ENCODE measurements around the gene ENTHD1.

Gene ENTHD1, protein sequence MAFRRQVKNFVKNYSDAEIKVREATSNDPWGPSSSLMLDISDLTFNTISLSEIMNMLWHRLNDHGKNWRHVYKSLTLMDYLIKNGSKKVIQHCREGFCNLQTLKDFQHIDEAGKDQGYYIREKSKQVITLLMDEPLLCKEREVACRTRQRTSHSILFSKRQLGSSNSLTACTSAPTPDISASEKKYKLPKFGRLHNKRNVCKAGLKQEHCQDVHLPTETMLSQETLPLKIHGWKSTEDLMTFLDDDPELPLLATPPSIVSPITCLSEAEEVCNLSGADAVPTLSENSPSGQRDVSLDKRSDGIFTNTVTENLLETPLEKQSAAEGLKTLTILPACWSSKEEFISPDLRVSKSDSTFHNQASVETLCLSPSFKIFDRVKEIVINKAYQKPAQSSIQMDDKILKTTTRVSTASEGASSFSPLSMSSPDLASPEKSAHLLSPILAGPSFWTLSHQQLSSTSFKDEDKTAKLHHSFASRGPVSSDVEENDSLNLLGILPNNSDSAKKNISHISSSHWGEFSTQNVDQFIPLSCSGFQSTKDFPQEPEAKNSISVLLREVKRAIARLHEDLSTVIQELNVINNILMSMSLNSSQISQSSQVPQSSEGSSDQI

DNA sequence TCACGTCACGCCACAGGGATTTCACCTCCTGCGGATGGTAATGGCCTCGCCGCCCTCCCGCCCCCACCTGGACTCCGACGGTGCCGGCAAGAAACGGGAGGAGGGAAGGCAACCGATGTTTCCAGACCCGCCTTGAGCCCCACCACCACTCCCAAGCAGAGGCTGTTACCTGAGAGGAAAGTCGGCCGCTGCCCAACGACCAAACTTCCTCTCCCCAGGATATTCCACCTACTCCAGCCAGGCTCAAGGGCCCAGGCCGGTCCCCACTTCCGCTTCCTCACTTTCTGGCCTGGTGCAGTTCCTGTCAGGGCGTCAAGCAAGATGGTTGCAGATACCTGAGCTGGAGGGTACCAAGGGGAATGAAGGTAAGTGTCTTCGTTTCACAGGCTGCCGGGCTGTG lies at the start of gene ENTHD1:
TSS of gene ENTHD1 (minus strand) at position 235 of the 400 bp plus-strand sequence. CDS start 6,012 bp downstream, outside the sequence.
- no peak for DNase-seq

DNA sequence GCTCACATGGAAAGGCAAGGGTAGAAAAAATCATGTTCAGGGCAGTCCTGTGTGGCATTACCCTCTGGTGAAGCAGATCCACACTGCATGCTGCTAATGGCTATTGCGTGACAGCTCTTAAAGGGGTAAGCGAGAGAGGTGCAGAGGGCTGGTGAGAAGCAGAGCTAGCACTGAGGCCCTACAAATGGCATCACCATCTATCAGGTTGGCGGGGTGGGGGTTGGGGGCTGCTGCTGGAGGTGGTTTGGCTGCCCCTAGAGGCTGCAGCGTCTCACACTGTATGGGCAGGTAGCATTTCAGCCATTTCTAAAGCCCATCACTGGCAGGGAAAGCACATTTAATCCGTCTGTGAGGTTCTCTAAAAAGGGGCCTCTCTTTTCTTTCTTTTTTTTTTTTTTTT lies 49.8 kb upstream of the ENTHD1 start:
- peak; percentile 52 for DNase-seq

DNA sequence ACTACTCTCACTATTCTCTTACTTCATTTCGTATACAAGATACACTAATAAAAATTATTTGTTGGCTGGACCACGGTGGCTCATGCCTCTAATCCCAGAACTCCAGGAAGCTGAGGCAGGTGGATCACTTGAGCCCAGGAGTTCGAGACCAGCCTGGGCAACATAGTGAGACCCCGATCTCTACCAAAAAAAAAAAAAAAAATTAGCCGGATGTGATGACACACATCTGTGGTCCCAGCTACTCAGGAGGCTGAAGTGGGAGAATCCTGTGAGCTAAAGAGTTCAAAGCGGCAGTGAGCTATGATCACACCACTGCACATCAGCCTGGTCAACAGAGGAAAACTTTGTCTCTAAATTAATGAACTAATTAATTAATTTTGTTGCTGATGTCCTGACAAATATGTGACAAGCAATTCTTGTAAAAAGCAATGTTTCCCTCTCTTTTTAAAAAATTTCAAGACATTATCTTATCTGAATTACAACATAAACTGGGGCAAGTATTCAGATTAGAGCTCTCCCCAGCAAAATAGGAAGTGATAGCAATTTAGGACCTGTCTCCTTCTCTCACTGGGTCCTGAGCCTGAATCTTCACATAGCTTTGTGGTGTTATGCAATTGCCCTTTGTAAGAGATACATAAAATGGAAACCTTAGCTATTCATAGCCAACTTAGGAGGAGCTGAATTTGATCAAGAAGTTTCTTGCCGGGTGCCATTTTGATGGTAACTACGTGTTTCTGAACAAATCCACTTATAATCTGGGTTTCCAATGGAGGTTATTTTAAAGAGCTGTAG lies 49.1 kb upstream of the ENTHD1 start:
- no peak for DNase-seq

DNA sequence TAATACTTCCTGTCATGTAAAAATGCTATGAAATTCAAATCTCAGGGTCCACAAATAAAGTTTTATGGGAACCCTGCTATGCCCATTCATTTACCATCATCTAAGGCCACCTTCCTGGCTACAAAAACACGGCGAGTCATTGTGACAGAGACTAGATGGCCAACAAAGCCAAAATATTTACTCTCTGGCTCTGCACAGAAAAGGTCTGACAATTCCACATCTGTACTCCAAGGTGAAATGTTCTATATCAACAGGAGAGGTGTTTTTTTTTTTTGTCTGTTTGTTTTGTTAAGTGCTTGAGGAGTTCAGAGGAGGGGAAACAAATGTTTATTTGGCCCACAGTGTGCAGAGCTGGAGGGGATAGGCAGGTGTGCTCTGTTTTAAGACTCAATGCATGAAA lies 48.0 kb upstream of the ENTHD1 start:
- peak; percentile 37 for DNase-seq

DNA sequence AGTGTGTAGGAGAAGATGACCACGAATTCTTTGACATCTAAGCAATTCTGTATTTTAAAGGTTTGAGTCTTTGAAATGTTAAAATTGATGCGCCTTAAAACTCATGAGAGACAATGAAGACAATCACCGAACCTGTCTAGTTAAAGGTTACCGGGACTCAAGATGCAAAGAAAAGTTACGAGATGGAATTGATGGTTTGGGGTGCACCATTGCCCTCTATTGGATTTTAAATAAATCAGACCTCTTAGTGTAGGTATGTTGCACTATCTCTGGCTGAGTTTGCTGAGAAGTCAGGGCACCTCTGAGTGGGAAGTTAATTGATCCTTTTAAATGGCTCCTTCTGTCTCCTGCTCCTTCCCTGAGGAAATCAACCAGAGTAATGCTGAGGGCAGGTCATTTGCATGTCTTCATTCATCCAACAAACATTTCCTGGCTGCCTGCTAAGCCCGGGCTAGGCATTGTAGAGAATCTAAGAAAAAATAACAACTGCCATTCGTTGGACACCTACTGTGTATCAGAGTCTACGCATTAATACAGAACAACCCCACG lies 47.3 kb upstream of the ENTHD1 start:
- no peak for DNase-seq

DNA sequence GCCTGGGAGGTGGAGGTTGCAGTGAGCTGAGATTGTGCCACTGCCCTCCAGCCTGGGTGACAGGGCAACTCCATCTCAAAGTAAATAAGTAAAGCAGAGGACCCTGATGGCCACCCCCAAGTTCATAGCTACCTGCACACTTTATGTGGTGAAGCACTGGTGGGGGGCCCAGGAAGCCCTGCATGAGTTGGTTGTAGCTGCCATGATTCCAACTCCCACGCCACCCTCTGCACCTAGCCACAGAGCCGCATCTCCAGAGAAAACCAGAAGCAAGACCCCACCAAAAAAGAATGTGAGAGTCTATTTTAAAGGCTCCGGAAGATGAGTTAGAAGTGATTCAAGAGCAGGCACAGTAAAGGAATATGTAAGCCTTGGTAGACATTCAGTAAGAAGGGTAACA lies 46.3 kb upstream of the ENTHD1 start:
- DNase-seq = no peak

DNA sequence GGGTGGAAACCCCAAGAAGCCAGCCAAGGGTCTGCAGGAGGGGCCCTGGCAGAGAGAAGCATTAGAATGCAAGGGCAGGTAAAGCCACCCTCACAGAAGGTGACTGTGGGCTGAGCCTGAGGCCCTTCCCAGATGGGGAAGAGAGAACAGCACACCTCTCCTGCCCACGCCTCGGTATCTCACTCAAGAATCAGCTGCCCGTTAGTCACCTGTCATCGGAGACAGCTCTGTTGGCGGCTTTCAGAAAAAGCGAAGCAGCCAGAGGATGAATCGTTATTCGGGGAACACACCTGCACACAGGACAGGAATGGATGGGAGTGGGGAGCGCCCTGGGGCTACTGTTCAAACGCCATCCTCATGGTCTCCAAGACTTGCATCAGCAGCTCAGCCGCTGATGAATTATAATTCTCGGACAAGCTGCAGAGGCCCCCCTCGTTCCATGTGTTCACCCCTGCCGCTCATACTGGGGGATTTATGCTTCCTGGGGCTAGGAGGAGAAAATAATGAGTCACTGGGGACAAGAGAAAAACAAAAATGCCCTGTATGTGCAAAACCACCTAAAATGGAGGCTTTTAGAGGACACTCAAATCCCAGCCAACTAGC lies 45.0 kb upstream of the ENTHD1 start:
- no peak for DNase-seq

DNA sequence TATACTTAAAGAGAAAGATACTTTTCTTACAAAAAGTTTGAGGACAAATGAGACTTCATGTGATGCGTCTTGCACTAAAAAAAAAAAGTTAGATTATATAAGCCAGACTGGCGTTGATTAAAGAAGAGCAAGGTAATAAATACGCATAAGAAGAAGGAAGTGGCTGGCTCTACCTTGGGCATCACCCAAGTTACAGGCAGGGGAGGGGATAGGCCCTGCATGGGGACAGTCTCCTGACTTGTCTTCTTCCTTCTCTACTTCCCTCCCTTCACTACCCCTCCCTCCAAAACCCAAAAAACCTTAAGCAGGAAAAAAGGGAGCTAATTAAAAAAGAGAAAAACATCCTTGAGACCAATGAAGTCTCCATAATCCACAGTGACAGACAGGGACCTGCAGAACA lies 44.3 kb upstream of the ENTHD1 start:
- DNase-seq = no peak

DNA sequence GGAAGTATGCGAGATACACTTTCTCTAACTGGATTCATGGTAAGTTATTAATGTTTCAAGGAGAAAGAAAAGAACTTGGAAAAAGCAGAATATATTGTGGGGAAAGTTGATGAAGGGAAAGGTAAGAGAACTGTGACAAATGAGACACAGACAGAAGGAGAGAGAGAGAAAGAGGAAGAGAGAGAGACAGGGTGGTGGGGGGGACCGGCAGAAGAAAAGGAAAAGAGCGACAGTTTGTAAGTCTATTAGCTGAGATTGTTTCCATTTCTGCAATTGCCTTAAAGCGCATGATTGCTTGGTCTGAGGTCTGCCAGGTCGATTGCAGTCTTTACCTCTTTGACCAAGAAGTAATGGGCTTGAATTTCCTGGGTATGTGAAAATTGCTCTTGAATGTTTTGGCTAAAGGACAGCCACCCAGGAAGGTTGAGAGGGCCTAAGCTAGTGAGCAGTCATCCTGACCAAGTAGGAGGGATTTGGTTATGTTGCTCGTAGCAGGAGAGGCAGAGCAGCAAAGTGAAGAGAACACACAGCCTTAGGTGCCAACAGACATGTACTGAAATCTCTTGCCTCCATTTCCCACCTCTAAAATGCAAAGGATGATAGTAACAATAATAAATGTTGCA lies 43.1 kb upstream of the ENTHD1 start:
- no peak for DNase-seq

DNA sequence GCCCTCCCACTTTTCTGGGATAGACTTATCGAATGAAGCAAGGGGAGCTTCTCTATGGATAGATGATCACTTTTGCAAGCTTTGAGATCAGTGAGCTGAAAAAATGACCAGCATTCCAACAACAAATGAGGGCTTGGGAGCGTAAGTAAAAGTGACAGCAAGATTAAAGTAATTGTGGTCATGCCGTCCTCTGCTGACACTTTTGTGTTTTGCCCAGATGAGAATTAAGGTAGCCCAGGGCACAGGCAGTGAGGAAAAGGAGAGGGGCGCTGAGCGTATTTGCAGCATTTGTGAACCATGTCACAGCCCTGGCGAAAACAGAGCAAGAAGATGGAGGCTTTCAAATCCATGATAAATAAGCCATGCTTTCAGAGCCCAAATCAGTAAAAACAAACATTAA lies 42.1 kb upstream of the ENTHD1 start:
- no peak for DNase-seq

DNA sequence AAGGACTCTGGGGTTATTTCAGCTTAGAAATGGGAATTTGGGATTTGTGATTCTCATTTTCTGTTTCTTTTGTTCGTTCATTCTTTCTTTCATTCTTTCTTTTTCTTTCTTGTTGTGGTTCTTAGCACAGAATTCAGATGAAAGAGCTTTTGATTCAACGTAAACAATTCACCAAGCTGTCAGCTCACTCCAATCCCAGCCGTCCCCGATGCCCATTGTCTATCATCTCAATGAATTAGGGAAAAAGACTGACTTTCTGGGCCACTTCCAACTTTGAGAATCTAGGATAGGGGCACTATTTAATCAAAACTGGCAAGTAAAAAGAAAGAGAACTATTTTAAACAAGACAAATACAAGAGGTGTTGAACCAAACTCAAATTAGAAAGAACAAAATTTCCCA lies 41.6 kb upstream of the ENTHD1 start:
- no peak for DNase-seq

DNA sequence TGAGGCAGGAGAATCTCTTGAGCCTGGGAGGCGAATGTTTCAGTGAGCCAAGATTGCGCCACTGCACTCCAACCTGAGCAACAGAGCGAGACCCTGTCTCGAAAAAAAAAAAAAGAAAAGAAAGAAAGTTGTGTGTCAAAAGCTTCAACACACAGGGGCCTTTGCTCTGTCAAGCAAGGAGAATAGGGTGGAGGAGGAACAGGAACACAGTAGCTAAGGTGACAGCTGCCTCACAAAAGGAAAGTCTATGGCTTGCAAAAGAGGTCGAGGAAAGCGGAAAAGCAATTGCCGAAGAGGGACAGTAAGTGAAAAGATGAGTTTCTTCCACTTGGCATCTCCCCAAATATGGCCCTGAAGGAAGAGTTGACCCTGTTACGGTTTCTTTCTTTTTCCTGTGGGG lies 40.2 kb upstream of the ENTHD1 start:
- no peak for DNase-seq

DNA sequence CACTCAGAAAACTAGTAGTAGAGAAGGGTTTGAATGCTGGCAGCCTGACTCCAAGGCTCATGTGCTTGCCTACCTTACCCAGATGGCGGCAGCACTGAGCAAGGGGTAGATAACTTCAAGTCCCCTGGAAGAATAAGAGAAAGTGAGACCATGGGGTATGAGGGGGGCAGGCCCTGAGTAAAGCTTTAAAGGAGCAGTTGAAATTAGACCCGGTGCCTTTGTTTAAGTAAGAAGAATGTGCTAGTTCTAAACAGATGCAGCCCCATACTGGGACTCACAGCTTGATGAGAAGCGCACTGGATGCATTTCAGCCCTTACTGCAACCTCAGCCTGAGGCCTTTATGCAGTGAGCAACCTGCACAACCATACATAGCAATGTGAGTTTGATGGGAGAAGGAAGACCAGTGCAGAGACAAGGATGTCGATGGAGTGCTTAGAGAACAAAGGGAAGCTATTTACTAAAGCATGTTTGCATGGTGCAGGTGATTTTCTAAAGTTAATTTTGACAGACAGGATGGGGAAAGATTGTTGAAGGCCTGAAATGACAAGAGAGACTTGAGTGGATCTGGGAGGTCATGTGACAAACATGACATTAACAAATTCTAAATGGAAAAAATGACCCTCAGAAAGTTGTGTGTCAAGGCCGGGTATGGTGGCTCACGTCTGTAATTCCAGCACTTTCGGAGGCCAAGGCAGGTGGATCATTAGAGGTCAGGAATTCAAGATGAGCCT lies 39.5 kb upstream of the ENTHD1 start:
- no peak for DNase-seq

DNA sequence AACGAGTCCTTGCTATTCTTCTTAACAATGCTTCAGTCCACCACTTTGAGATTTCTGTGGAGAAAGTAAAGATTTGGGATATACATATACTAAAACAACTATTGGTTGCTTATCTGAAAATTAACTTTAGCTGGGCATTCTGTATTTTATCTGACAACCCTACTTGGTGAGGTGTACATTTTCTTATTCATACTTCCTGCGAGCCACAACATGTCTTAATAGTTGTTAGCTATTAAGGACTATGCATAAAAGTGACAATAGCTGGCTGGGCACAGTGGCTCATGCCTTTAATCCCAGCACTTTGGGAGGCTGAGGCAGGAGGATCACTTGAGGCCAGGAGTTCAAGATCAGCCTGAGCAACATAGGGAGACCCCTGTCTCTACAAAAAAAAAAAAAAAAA lies 38.6 kb upstream of the ENTHD1 start:
- no peak for DNase-seq

DNA sequence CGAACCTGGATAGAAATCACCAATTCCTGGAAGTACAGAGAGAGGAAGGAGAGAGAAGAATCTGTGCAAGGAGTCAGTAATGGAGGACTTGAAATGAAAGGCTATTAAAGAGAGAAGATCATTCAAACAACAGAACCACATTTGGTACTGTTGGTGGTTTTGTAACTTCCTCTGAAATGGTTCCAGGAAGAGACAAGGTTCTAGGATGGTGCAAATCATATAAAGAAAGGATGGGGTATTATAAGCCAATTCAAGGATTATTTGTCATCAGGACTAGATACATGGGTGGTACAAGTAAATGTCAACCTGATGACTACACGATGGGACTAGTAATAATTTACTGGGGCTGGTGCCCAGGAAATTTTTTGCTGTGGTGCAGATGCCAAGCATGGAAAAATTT lies 37.7 kb upstream of the ENTHD1 start:
- DNase-seq = no peak

DNA sequence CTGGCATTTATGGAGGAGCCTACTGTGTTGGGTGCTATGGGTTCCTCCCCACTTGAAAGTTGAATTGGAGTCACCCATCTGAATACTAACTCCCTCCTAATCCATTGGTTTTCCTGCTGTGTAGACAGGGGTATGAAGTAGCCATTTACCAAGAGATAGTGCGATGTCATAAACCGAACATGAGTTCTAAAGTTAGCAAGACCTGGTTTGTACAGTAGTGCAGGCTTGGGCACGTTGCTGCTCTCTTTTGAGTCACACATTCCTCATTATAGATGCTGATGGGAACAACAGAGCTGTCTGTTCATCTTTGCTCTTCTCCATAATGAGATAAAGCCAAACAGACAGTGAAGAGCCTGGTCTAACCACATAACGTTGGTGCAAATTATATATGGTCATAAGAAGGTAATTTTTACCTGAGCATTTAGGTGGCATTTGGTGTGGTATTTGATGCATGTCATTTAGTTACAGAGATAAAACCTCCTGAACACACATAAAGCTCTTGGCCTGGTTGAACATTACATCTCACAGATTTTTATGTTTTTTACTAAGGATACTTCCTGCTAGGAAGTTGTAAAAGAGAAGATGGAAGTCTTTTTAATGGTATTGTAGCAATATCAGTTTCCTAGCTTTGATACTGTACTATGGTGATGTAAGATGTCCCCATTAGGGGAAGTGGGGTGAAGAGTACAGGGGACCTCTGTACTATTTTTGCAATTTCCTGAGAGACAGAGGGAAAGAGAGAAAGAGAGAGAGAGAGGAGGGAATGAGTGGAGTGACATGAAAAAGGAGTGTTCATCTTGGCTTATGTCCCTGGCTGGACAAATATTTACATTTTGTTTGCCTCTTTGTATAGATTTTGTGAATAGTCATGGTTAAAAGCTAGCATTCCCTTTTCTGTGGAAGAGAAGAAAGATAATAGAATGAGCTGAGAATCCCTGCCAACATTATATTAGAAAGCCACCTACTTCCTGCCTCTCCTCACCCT lies 35.3 kb upstream of the ENTHD1 start:
- no peak for DNase-seq

DNA sequence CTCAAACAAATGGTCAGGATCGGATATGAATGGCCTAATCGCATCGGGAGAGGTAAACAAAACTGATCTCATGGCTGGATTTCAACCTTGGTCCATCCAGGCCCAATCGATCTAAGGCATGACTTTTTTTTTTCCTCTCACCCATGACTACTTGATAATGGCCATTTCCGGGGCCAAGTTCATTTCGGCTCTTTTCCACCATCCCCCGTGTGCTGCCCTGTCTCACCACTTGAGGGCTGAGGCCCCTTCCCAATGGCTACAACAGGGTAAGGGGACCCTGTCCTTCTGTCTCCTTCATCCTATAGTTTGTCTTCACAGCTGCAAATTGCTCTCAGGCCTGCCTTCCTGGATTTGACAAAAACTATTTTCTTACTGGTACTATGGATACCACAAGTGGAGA lies 34.0 kb upstream of the ENTHD1 start:
- DNase-seq = no peak

DNA sequence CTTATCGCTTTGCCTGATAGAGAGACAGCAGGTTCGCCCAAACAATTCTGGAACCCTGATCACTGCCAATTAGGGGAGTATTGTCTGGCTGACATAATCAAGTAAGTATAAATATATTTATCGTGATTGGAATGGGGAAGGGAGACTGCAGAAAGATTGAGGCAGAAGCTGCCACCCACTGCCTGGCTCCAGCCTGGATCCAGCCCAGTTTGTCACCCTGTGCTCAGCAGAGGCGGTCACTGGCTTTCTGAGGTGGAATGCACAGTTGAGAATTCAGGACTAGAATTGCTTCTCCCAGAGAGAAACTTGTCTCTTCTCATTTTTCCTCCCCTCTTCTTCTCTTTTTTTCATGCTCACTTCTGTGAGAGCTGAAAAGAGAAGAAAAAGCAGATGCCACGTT lies 33.2 kb upstream of the ENTHD1 start:
- DNase-seq = no peak

DNA sequence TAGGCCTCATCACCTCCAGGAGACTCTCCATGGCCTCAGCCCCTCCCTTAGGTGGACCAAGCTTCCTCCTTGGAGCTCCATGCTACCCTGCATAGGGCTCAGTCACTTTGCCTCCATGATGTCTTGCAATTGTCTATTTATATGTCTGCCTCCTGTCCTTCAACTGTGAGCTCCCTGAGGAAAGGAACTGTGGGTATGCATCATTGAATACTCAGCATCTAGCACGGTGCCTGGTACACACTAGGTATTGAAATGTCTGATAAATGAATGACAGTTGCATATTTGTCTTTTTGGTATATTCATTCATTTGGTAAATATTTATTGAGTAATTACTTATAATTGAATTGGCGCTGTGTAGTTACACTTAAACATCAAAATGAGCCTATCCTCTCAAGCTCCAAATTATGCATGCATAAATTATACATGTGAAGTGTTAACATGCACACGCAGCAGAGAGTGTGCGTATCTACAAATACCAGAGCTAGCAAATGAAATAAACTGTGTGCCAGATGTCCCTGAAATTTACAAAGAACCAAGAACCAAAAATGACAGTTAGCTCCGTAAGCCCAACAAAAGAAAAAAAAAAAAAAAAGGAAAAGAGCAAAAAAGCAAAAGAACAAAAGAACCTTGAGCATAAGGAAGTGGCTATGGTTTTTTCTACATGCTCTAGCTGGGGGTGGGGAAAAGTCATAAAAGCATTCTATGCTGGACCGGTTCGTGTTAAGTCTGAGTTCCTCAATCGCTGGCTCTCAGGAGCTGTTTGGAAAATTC lies 32.5 kb upstream of the ENTHD1 start:
- DNase-seq = no peak

DNA sequence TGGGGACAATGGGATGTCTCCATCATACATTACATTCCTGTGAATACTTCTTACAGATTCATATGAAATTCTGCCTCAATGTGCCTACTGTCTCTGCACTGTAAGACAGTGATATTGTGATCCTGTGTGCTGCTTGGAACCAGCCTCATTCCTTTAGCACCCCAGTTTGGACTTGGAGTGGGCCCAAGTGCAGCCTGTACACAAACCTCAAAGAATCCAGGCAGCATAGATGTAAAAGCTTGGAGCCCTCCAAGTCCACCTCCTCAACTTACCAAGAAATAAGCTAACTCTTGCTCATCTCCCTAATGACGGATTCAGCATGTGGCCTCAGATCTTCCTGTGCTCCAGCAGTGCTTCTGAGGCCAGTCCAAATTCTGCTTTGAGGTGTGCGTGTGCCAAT lies 31.7 kb upstream of the ENTHD1 start:
- no peak for DNase-seq

Data from NCI-H510A (cell line).